Panc1 (cell line): ENCODE results near the gene COPS2.

ENCODE experiments used
- POLR2AphosphoS5 ChIP-seq: IDR thresholded peaks from 2 replicates; pipeline ENCODE4 v1.6.1; 2012; ENCODE audit warnings: mild to moderate bottlenecking, low read depth, low read length, moderate library complexity
- TCF7L2 ChIP-seq: IDR thresholded peaks from 2 replicates; pipeline ENCODE4 v1.6.1; 2011; ENCODE audit warnings: mild to moderate bottlenecking, low read depth, low read length, inconsistent platforms
- TF ChIP-seq, protein P1 (sequence below): fragments of 450-650 bp; IDR thresholded peaks from 2 replicates; pipeline ENCODE4 v1.5.1; 2017; ENCODE audit warnings: mild to moderate bottlenecking

GRCh38 chr15:49101536-49101935 is 53.9 kb downstream of the COPS2 start:
- TF ChIP-seq, protein P1, sequence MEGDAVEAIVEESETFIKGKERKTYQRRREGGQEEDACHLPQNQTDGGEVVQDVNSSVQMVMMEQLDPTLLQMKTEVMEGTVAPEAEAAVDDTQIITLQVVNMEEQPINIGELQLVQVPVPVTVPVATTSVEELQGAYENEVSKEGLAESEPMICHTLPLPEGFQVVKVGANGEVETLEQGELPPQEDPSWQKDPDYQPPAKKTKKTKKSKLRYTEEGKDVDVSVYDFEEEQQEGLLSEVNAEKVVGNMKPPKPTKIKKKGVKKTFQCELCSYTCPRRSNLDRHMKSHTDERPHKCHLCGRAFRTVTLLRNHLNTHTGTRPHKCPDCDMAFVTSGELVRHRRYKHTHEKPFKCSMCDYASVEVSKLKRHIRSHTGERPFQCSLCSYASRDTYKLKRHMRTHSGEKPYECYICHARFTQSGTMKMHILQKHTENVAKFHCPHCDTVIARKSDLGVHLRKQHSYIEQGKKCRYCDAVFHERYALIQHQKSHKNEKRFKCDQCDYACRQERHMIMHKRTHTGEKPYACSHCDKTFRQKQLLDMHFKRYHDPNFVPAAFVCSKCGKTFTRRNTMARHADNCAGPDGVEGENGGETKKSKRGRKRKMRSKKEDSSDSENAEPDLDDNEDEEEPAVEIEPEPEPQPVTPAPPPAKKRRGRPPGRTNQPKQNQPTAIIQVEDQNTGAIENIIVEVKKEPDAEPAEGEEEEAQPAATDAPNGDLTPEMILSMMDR = no peak
- TF ChIP-seq TCF7L2 (no peak), POLR2AphosphoS5 (no peak)
